ENCODE results near the gene COMMD4. TPM values are rescaled to one million over a fixed set of nuclear protein-coding genes. Genes with fewer than 3 reads are reported as not detected.

Gene COMMD4
- 57.6 and 96.6 TPM in 2 replicates for total RNA-seq

DNA sequence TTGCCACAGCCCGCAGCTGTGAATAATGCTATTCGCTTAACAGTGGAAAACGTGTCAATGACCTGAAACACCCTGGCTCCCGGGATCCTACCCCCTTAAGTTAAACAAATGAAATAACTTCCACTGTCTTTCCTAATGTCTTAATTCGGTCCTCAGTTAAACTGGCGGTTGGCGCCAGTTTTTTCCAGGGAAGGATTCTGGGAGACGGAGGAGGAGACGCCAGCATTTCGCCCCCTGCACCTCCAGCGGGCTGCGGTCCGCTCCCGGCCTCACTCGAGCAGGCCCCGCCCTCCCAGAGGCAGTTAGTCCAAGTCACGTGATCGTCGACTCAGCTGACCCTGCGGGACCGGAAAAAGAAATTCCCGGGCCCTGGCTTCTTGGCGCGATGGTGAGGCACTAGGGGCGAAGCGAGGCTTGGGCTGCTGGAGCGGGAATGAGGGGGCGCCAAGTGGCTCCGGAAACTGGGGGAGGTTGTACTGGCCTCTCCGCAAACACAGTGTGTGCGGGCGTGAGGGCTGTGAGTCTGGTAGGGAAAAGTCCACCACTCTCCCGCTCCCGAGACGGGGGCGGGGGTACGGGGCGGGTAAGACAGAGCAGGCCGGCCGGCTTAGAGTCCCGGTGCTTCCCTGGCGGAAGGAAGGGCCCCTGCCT, at the start of gene COMMD4:
COMMD4 (plus strand) TSS at position 359 of the 651 bp plus-strand sequence; CDS start at position 386, 27 bp downstream.

DNA sequence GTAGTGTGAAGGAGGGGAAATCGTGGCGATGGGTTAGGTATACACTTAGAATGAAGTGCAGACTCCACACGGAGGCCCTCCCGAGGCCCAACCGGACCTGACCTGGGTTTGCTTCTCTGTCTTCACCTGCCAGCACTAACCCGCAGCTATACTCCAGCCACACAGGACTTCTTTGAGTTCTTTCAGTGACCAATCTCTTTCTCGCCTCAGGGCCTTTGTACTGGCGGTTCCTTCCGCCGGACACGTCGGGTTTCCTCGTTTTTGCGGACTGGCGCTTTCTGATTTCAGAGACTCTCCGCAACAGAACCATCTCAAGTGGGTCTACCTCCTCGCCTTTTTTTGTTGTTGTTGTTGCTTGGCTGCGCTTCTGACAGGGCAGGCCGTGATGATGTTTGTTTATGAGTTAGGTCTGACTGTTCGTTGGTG, 10.9 kb downstream of the COMMD4 start, which contains the start of gene NEIL1:
NEIL1 (plus strand) TSS at position 244 of the 426 bp plus-strand sequence. CDS start 1,867 bp downstream, outside the sequence.

GRCh38 chr15:75367913-75368688, 32.2 kb downstream of the COMMD4 start, which contains the start of gene MAN2C1:
MAN2C1 (minus strand) TSS chr15:75368607; CDS start chr15:75368583, 24 bp downstream.

Other genes starting within 250 kb of the COMMD4 start
- 5.0 TPM in 2 replicates for gene C15orf39, start 134.2 kb upstream of the COMMD4 start, total RNA-seq
- under 0.01 TPM in 1 of 2 replicates, not detected in the other for gene GOLGA6C, start 77.7 kb upstream of the COMMD4 start, total RNA-seq
- gene GOLGA6D, start 53.2 kb upstream of the COMMD4 start, total RNA-seq: not detected in 2 replicates
- gene NEIL1, start 11.0 kb downstream of the COMMD4 start, total RNA-seq: 9.4 and 10.8 TPM in 2 replicates
- gene MAN2C1, start 32.5 kb downstream of the COMMD4 start, total RNA-seq: 97.3 and 152 TPM in 2 replicates
- gene SIN3A, start 115.6 kb downstream of the COMMD4 start, total RNA-seq: 22.5 and 27.9 TPM in 2 replicates
- 20.0 and 21.3 TPM in 2 replicates for gene PTPN9, start 243.3 kb downstream of the COMMD4 start, total RNA-seq